Fibroblast of mammary gland (primary cell): ENCODE results near the gene BRSK2.
"Not testable (repeated sequence)": the region's sequence is repeated elsewhere in the genome, so short reads cannot be mapped to it uniquely, and the experiment has no call there.

ENCODE experiments used
- DNase-seq: peaks from one replicate; pipeline ENCODE4 v3.0.0-alpha.2; 2010; ENCODE audit warnings: low read depth
- H3K4me3 ChIP-seq: 2 replicates; pipeline ENCODE4 v1.5.1; 2011; ENCODE audit warnings: low read depth, mild to moderate bottlenecking, low read length, moderate library complexity; ENCODE audit not compliant: control insufficient read depth
- CTCF ChIP-seq: conservative IDR thresholded peaks from 2 replicates; pipeline ENCODE4 v1.5.1; 2011; ENCODE audit warnings: low read depth, low read length, inconsistent platforms; ENCODE audit not compliant: control insufficient read depth, insufficient read depth

BRSK2 gene

DNA sequence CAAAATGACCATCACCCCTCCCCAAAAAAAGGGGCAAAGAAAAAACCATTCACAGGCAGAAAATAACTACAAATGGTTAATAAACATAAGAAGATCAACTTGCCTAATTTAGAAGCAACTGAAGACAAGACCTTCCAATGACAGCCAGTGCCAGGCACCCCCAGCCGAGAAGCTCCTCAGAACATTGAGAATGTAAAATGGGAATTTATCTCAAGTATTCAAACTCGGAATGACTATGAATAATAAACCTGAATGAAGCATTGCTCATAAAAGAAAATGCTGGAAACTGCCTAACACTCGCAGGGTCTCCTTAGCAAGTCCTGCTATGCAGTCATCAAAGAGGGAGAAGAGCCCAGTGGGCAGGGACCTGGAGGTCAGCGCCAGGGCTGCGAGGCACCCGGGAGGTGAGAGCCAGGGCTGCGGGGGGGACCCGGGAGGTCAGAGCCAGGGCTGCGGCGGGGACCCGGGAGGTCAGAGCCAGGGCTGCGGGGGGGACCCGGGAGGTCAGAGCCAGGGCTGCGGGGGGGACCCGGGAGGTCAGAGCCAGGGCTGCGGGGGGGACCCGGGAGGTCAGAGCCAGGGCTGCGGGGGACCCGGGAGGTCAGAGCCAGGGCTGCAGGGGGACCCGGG lies 120.0 kb downstream of the BRSK2 start:
- no peak for TF ChIP-seq CTCF
- no peak for DNase-seq
- H3K4me3 ChIP-seq = no peak overlapping the region

GRCh38 chr11:1510351-1510750 lies 120.6 kb downstream of the BRSK2 start:
- not testable (repeated sequence) for DNase-seq, H3K4me3 ChIP-seq

GRCh38 chr11:1510928-1511327 lies 121.2 kb downstream of the BRSK2 start:
- no peak for TF ChIP-seq CTCF
- no peak overlapping the region for H3K4me3 ChIP-seq

DNA sequence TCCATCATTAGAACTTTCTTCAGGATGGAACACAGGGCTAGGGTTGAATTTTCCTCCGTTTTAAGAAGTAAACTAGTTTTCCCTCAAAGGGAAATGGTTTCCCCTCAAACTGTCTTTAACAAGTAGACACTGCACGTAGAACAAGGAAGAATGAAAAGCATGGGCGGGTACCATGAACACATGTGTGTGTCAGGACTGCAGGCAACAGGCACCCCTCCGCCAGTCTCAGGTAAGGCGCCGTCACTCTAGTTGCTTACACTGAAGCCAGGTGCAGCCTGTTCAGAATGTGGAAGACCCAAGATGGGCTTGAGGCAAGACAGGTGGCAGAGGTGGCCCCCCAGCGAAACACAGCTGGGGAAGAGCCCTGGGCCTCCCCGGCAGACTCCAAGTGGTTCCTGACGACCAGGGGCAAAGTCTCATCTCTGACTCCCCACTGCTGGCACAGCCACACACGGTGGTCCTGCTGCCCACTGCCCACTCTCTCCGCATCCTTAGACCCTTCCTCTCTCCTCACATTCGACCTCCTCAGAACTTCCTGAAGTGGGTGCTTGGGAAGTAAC lies 122.3 kb downstream of the BRSK2 start:
- TF ChIP-seq CTCF = no peak
- DNase-seq = no peak
- H3K4me3 ChIP-seq = no peak overlapping the region

More at GRCh38 chr11:1510928-1511327, 121.2 kb downstream of the BRSK2 start:
- no peak for DNase-seq
